Astrocyte (in vitro differentiated cells and primary cell): ENCODE data around the gene RPUSD3.

ENCODE experiments used
- CTCF ChIP-seq: IDR thresholded peaks from 2 replicates; pipeline ENCODE4 v1.5.1; 2011; ENCODE audit warnings: low read depth, mild to moderate bottlenecking, inconsistent platforms, low read length, moderate library complexity; ENCODE audit not compliant: insufficient read depth
- EZH2 ChIP-seq: IDR thresholded peaks from 2 replicates; pipeline ENCODE4 v1.6.1; 2012; ENCODE audit warnings: mild to moderate bottlenecking, low read length, inconsistent platforms; ENCODE audit not compliant: insufficient read depth

- no peak for TF ChIP-seq CTCF
- no peak for TF ChIP-seq EZH2
These were observed 46.7 kb upstream of the RPUSD3 start, which contains the start of gene JAGN1 for GRCh38 chr3:9890249-9891071.
